Endodermal cell (in vitro differentiated cells): ENCODE results near the gene ACO2. TPM values are rescaled to one million over a fixed set of nuclear protein-coding genes. Genes with fewer than 3 reads are reported as not detected.
A peak's percentile ranks its signal among the peaks of the same experiment; 100 is the strongest.

Experiments
- DNase-seq: peaks from one replicate; pipeline ENCODE4 v3.0.0-alpha.2; 2017
- H3K27ac ChIP-seq: 2 replicates; pipeline ENCODE4 v1.5.1; 2013; ENCODE audit warnings: mild to moderate bottlenecking, low read depth, low read length, moderate library complexity
- H3K27me3 ChIP-seq: 2 replicates; pipeline ENCODE4 v1.6.1; 2013; ENCODE audit warnings: mild to moderate bottlenecking, low read length, moderate library complexity; ENCODE audit not compliant: insufficient read depth, control insufficient read depth, poor library complexity, severe bottlenecking
- H3K36me3 ChIP-seq: 2 replicates; pipeline ENCODE4 v1.7.0; 2013; ENCODE audit warnings: mild to moderate bottlenecking, low read length, moderate library complexity; ENCODE audit not compliant: control insufficient read depth, insufficient read depth
- H3K4me1 ChIP-seq: one replicate; pipeline ENCODE4 v1.7.0; 2013; ENCODE audit warnings: low read length; ENCODE audit not compliant: control insufficient read depth, insufficient read depth
- H3K4me3 ChIP-seq: 2 replicates; pipeline ENCODE4 v1.5.1; 2013; ENCODE audit warnings: mild to moderate bottlenecking, low read length, moderate library complexity
- H3K9ac ChIP-seq: 2 replicates; pipeline ENCODE4 v1.6.1; 2013; ENCODE audit warnings: mild to moderate bottlenecking, low read length, moderate library complexity; ENCODE audit not compliant: poor library complexity, severe bottlenecking; ENCODE audit errors: extremely low read depth
- H3K9me3 ChIP-seq: 2 replicates; pipeline ENCODE4 v1.6.1; 2013; ENCODE audit warnings: mild to moderate bottlenecking, low read length, moderate library complexity; ENCODE audit not compliant: control insufficient read depth
- H3K27ac Mint-ChIP-seq: 2 replicates; pipeline ENCODE4 v1.8.0; 2020; ENCODE audit warnings: mixed read lengths
- H3K27me3 Mint-ChIP-seq: 2 replicates; pipeline ENCODE4 v1.8.0; 2021; ENCODE audit warnings: mild to moderate bottlenecking, mixed read lengths; ENCODE audit not compliant: insufficient read depth
- H3K36me3 Mint-ChIP-seq: 2 replicates; pipeline ENCODE4 v1.8.0; 2020; ENCODE audit warnings: low read depth, mixed read lengths
- H3K4me1 Mint-ChIP-seq: 2 replicates; pipeline ENCODE4 v1.8.0; 2020; ENCODE audit warnings: mixed read lengths
- H3K4me3 Mint-ChIP-seq: 2 replicates; pipeline ENCODE4 v1.8.0; 2020; ENCODE audit warnings: mild to moderate bottlenecking, moderate library complexity, mixed read lengths
- H3K9me3 Mint-ChIP-seq: 2 replicates; pipeline ENCODE4 v1.8.0; 2020; ENCODE audit warnings: mild to moderate bottlenecking, mixed read lengths
- WGBS, 2 experiments: methylation state at CpG; one replicate each; pipeline versions ENCODE4 v1.1.5 to v1.1.7; 2013; ENCODE audit warnings: missing lambda C conversion rate in 2 of 2, mixed read lengths in 1 of 2; ENCODE audit not compliant: insufficient coverage in 1 of 2, insufficient read length in 1 of 2; 5-methylcytosine and 5-hydroxymethylcytosine counted together
- total RNA-seq, 2 donors: library from RNA; stranded (reverse); fragmentation: NEBNext Ultra II Directional in 1 of 2; extraction: Animal tissue kit (Norgen Biotek cat#: 25700) in 1 of 2; gene quantifications; 2 replicates in 1 of 2; 3 replicates in 1 of 2; pipeline ENCODE4 v1.2.1, GENCODE V29; 2021
- TF ChIP-seq, protein P1 (sequence below): fragments of 200-600 bp; sonication (generic); conservative IDR thresholded peaks from 2 replicates; pipeline ENCODE4 v1.5.0; 2021; ENCODE audit warnings: antibody characterized with exemption, mild to moderate bottlenecking

Gene ACO2
- total RNA-seq, 2 donors from 2014 or later: 69.0 to 82.3 TPM

DNA sequence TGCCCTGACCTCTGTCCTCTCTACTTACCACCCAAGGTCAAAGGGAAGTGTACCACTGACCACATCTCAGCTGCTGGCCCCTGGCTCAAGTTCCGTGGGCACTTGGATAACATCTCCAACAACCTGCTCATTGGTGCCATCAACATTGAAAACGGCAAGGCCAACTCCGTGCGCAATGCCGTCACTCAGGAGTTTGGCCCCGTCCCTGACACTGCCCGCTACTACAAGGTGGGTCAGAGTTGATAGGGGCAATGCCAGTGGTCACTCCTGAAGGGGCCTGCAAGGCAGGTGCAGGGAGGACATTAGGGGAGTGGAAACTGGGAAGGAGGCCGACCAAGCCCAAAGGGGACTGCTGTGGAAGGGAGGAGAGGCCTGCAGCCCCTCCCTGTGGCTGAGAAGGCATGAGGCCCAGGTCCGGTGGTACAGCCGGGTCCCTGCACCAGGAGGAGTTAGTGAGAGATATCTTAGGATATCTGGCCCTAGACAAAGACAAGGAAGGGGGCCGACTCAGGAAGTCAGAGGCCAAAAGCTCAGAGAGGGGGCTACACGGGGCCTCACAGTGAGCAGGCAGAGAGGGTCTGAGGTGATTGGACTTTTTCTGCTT is 57.4 kb downstream of the ACO2 start:
- H3K27me3 ChIP-seq: no peaks in the 10 kb centered on the region
- H3K27ac Mint-ChIP-seq: peak overlapping the region; percentile 58
- peaks cover 53% of the 10 kb centered on the region for H3K36me3 Mint-ChIP-seq
- H3K4me3 Mint-ChIP-seq: no peak overlapping the region
- H3K4me1 Mint-ChIP-seq: peaks cover 2% of the 10 kb centered on the region
- TF ChIP-seq, protein P1, sequence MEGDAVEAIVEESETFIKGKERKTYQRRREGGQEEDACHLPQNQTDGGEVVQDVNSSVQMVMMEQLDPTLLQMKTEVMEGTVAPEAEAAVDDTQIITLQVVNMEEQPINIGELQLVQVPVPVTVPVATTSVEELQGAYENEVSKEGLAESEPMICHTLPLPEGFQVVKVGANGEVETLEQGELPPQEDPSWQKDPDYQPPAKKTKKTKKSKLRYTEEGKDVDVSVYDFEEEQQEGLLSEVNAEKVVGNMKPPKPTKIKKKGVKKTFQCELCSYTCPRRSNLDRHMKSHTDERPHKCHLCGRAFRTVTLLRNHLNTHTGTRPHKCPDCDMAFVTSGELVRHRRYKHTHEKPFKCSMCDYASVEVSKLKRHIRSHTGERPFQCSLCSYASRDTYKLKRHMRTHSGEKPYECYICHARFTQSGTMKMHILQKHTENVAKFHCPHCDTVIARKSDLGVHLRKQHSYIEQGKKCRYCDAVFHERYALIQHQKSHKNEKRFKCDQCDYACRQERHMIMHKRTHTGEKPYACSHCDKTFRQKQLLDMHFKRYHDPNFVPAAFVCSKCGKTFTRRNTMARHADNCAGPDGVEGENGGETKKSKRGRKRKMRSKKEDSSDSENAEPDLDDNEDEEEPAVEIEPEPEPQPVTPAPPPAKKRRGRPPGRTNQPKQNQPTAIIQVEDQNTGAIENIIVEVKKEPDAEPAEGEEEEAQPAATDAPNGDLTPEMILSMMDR: no peak
- no peak overlapping the region for H3K27ac ChIP-seq
- no peak for DNase-seq
- WGBS, 2 experiments: 92% methylated on average over 11 to 12 of the region's 12 CpGs
- no peaks in the 10 kb centered on the region for H3K9me3 Mint-ChIP-seq
- peaks cover 55% of the 10 kb centered on the region for H3K36me3 ChIP-seq
- H3K9me3 ChIP-seq: no peaks in the 10 kb centered on the region
- H3K4me3 ChIP-seq: no peak overlapping the region
- no peak overlapping the region for H3K9ac ChIP-seq
- no peaks in the 10 kb centered on the region for H3K4me1 ChIP-seq
- no peaks in the 10 kb centered on the region for H3K27me3 Mint-ChIP-seq

DNA sequence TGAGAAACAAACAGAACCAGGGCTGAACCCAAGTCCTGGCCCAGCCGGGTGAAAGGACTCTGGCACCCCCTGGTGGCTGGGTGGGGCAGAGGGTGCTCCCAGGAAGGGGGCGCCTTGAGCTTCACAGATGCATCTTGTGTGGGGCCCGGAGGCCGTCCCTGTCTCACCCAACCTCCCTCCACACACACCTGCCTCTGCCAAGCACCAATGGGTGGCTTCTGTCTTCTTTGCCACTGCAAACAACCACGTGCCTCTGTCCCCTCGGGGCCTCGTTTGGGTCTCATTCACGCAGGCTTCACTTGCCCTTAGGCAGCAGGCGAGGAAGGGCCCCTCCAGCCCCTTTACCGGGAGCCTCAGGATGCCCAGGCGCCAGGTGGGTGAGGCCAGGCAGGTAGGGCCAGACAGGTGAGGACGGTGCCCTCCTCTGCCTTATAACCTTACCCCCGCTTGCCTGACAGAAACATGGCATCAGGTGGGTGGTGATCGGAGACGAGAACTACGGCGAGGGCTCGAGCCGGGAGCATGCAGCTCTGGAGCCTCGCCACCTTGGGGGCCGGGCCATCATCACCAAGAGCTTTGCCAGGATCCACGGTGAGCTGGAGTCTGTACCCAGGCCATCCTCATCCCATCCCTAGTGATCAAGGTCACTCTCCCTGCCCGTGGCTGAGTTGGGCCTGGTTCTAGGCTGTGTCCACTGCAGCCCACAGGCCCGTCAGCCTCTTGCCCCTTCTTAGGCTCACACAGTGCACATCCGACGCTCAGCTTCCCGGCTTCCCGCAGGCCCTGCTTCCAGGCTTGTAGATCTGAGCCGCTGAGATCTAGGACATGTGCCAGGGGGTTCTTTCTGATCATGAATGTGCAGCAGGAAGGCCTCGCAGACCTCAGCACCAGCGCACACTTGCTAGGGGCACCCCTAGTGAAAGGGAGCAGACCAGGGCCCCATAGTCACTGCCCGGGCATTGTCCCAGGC is 58.2 kb downstream of the ACO2 start:
- Mint-ChIP-seq H3K36me3 (peaks cover 57% of the 10 kb centered on the region), H3K27me3 (no peaks in the 10 kb centered on the region), H3K9me3 (no peaks in the 10 kb centered on the region), H3K4me3 (no peak overlapping the region), H3K27ac (peak overlapping the region; percentile 58), H3K4me1 (peaks cover 2% of the 10 kb centered on the region)
- Histone ChIP-seq H3K9me3 (no peaks in the 10 kb centered on the region), H3K4me1 (no peaks in the 10 kb centered on the region), H3K9ac (no peak overlapping the region), H3K27ac (no peak overlapping the region), H3K27me3 (no peaks in the 10 kb centered on the region), H3K36me3 (peaks cover 63% of the 10 kb centered on the region), H3K4me3 (no peak overlapping the region)
- DNase-seq: peak; percentile 89
- 94 to 97% methylated on average over 24 to 32 of the region's 32 CpGs for WGBS, 2 experiments
- TF ChIP-seq, protein P1: peak; percentile 94

DNA sequence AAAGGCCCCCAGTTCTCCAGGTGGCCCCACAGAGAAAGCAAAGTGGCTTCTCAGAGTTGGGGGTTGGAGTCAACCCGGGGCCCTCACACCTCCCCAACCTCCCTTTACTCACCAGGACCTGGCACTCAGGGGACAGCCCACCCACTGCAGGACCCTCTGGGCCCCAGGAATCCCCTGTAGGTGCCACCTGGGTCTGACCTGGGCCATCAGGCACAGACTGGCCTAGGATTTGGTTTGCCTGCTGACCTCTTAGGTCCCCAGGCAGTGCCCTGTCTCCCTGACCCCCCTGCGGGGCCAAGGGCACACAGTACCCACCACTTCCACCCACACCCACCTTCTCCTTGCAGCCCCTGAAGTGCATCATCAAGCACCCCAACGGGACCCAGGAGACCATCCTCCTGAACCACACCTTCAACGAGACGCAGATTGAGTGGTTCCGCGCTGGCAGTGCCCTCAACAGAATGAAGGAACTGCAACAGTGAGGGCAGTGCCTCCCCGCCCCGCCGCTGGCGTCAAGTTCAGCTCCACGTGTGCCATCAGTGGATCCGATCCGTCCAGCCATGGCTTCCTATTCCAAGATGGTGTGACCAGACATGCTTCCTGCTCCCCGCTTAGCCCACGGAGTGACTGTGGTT is 59.3 kb downstream of the ACO2 start:
- H3K27ac Mint-ChIP-seq: no peak overlapping the region
- no peak overlapping the region for H3K9ac ChIP-seq
- no peaks in the 10 kb centered on the region for H3K9me3 ChIP-seq
- H3K36me3 Mint-ChIP-seq: peaks cover 55% of the 10 kb centered on the region
- H3K9me3 Mint-ChIP-seq: no peaks in the 10 kb centered on the region
- peaks cover 2% of the 10 kb centered on the region for H3K4me1 ChIP-seq
- no peak overlapping the region for H3K4me3 Mint-ChIP-seq
- no peak overlapping the region for H3K4me3 ChIP-seq
- WGBS, 2 experiments: 98 to 99% methylated on average over 9 to 16 of the region's 16 CpGs
- H3K27ac ChIP-seq: no peak overlapping the region
- TF ChIP-seq, protein P1: no peak
- no peaks in the 10 kb centered on the region for H3K27me3 Mint-ChIP-seq
- DNase-seq: no peak
- H3K36me3 ChIP-seq: peaks cover 73% of the 10 kb centered on the region
- no peaks in the 10 kb centered on the region for H3K4me1 Mint-ChIP-seq
- H3K27me3 ChIP-seq: no peaks in the 10 kb centered on the region
